PC-9 (cell line): Measurements from ENCODE around the gene OR5B17. TPM values are rescaled to one million over a fixed set of nuclear protein-coding genes. Genes with fewer than 3 reads are reported as not detected.
A peak's percentile ranks its signal among the peaks of the same experiment; 100 is the strongest.

Source experiments
- BruUV-seq: library from RNA; stranded (reverse); fragments of 400-500 nt; replicated peaks from 2 replicates; lab custom pipeline; 2021; lab: Mats Ljungman, UMichigan
- CTCF ChIA-PET: fragments of 300-600 bp; sonication (Branson Sonifier 250); formaldehyde crosslinking; loops from one replicate; lab custom pipeline; 2022; ENCODE audit warnings: antibody characterized with exemption; lab: Charles Lee
- POLR2A ChIA-PET: fragments of 300-600 bp; sonication (Branson Sonifier 250); formaldehyde crosslinking; loops from one replicate; lab custom pipeline; 2022; ENCODE audit warnings: antibody characterized with exemption; ENCODE audit not compliant: unreplicated experiment; lab: Charles Lee
- DNase-seq, 2 experiments: peaks; one replicate each; pipeline versions ENCODE4 v3.0.0 to v3.0.0-alpha.2; 2015 to 2022; ENCODE audit warnings: mixed read lengths in 1 of 2
- H2AFZ ChIP-seq: fragments of 200-600 bp; sonication (generic); 2 replicates; pipeline ENCODE4 v1.8.1; 2017; ENCODE audit warnings: antibody characterized with exemption
- H3F3A ChIP-seq: fragments of 200-600 bp; sonication (generic); 2 replicates; pipeline ENCODE4 v1.8.1; 2017; ENCODE audit warnings: antibody characterized with exemption, mild to moderate bottlenecking, low read depth; ENCODE audit not compliant: insufficient read depth
- H3K27ac ChIP-seq: fragments of 200-600 bp; sonication (generic); 2 replicates; pipeline ENCODE4 v1.6.1; 2016; ENCODE audit warnings: mixed run types
- H3K27me3 ChIP-seq: fragments of 200-600 bp; sonication (generic); 2 replicates; pipeline ENCODE4 v1.6.1; 2016; ENCODE audit warnings: low read depth, mixed run types; ENCODE audit not compliant: insufficient read depth
- H3K36me3 ChIP-seq: fragments of 200-600 bp; sonication (generic); 2 replicates; pipeline ENCODE4 v1.6.1; 2016; ENCODE audit warnings: low read depth, mixed run types
- H3K4me1 ChIP-seq: fragments of 200-600 bp; sonication (generic); replicated peaks from 2 replicates; pipeline ENCODE4 v1.6.1; 2016; ENCODE audit warnings: mixed run types; ENCODE audit not compliant: insufficient read depth
- H3K4me2 ChIP-seq: fragments of 200-600 bp; sonication (generic); 2 replicates; pipeline ENCODE4 v1.6.1; 2017; ENCODE audit warnings: mixed run types
- H3K4me3 ChIP-seq: fragments of 200-600 bp; sonication (generic); 2 replicates; pipeline ENCODE4 v1.6.1; 2016; ENCODE audit warnings: mixed run types
- H3K79me2 ChIP-seq: fragments of 200-600 bp; sonication (generic); 2 replicates; pipeline ENCODE4 v1.6.1; 2017; ENCODE audit warnings: low read depth, mixed run types
- H3K9me2 ChIP-seq: fragments of 200-600 bp; sonication (generic); 2 replicates; pipeline ENCODE4 v1.8.1; 2017; ENCODE audit warnings: mild to moderate bottlenecking; ENCODE audit not compliant: insufficient read depth
- H3K9me3 ChIP-seq: fragments of 200-600 bp; sonication (generic); 2 replicates; pipeline ENCODE4 v1.8.1; 2016; ENCODE audit warnings: low read depth; ENCODE audit not compliant: insufficient read depth
- H4K20me1 ChIP-seq: fragments of 200-600 bp; sonication (generic); 2 replicates; pipeline ENCODE4 v1.8.1; 2017; ENCODE audit not compliant: insufficient read depth
- CTCF ChIP-seq: fragments of 200-600 bp; sonication (generic); conservative IDR thresholded peaks from 2 replicates; pipeline ENCODE4 v1.6.1; 2017; ENCODE audit warnings: mixed run types, antibody characterized with exemption, mild to moderate bottlenecking, moderate library complexity
- EZH2 ChIP-seq: fragments of 200-600 bp; sonication (generic); IDR thresholded peaks from 2 replicates; pipeline ENCODE4 v1.8.0; 2017; ENCODE audit warnings: antibody characterized with exemption, low read depth
- intact Hi-C: fragments of 100-400 bp; cut with micrococcal nuclease; formaldehyde crosslinking; loops from one replicate; pipeline ENCODE4 v1.10.0; 2022; ENCODE audit not compliant: unreplicated experiment
- total RNA-seq: library from RNA; stranded (reverse); gene quantifications from 2 replicates; pipeline ENCODE4 v1.2.3, GENCODE V29; 2021

The OR5B17 gene
- total RNA-seq, 1 experiment from 2014 or later, result not detected

- no peak overlapping the region for H3K4me3 ChIP-seq
- H3K9me3 ChIP-seq, result peaks cover 7% of the 10 kb centered on the region; the same call in 1 of the 2 replicates
- H3K79me2 ChIP-seq, result no peaks in the 10 kb centered on the region
- POLR2A ChIA-PET, result no interaction called here
- no peak for TF ChIP-seq CTCF
- TF ChIP-seq EZH2, result no peak
- no peak overlapping the region for H3K4me2 ChIP-seq
- peaks cover 30% of the 10 kb centered on the region for H3K4me1 ChIP-seq
- no peaks in the 10 kb centered on the region for H3K27me3 ChIP-seq
- no peak for DNase-seq
- H4K20me1 ChIP-seq, result no peaks in the 10 kb centered on the region
- no peak overlapping the region for H3K27ac ChIP-seq
- H3F3A ChIP-seq, result peaks cover 17% of the 10 kb centered on the region
- no peaks in the 10 kb centered on the region for H3K9me2 ChIP-seq
- intact Hi-C loops, result no loop called here
- no peak overlapping the region for H2AFZ ChIP-seq
- BruUV-seq, result no TSS peak
- H3K36me3 ChIP-seq, result no peaks in the 10 kb centered on the region
- CTCF ChIA-PET, result no interaction called here
Observed at GRCh38 chr11:58395581-58395980, 36.7 kb upstream of the OR5B17 start.

DNA sequence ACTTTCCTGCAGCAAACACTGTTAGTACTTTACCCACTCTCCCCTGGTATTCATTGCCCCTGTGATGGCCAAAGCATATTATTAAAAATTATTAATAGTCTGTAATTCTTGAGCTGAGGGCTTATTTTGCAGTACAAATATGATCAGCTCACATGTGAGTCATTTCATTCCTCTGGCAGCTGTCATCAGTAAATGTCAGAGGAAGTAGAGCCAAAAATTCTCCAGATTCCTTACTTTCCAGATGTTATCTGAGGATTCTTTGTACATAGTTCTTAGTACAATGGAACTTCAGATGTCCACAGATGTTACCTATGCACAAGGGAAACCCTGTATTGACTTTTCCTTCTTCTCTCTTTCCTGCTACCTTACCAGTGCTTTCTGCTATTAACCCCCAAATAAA is 35.3 kb upstream of the OR5B17 start:
- DNase-seq, result peak; percentile 14 to 79
- ChIA-PET POLR2A (interaction anchor here (0.5 kb wide), 1 partner anchor 967 kb away, joined by 6 read pairs; no protein-coding TSS in a partner anchor), CTCF (no interaction called here)
- H3K79me2 ChIP-seq, result no peaks in the 10 kb centered on the region
- H3F3A ChIP-seq, result peaks cover 17% of the 10 kb centered on the region
- BruUV-seq, result no TSS peak
- H4K20me1 ChIP-seq, result no peaks in the 10 kb centered on the region
- peaks cover 30% of the 10 kb centered on the region for H3K4me1 ChIP-seq
- peaks cover 7% of the 10 kb centered on the region; the same call in 1 of the 2 replicates for H3K9me3 ChIP-seq
- H3K36me3 ChIP-seq, result no peaks in the 10 kb centered on the region
- TF ChIP-seq EZH2, result no peak
- no peak for TF ChIP-seq CTCF
- H3K4me3 ChIP-seq, result no peak overlapping the region
- H2AFZ ChIP-seq, result no peak overlapping the region
- no peaks in the 10 kb centered on the region for H3K27me3 ChIP-seq
- intact Hi-C loops, result loop anchor here (5.0 kb wide), 1 partner anchor 727 kb away; the partner anchor contains the start of gene ZDHHC5
- H3K9me2 ChIP-seq, result no peaks in the 10 kb centered on the region
- no peak overlapping the region for H3K27ac ChIP-seq
- peak overlapping the region; percentile 23 for H3K4me2 ChIP-seq

DNA sequence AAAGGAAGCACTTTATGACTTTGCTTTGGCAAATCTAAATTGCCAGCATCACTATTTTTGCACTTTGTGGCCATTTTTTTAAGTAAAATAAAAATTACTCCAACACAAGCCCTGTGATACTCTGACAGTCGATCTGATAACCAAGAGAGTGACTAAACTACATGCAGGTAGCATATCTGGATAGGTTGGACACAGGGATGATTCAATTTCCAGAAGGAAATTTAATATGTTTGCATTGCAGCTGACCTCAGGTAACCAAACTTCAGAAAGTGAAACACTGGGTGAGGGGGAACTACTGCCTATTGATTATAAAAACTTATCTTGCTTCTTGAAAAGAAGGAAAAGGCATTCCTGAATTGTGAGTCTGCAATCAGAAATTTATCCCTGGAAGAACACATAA is 33.9 kb upstream of the OR5B17 start:
- Histone ChIP-seq H3K79me2 (no peaks in the 10 kb centered on the region), H3K4me3 (no peak overlapping the region), H3F3A (peaks cover 17% of the 10 kb centered on the region), H3K27me3 (no peaks in the 10 kb centered on the region), H3K9me3 (peaks cover 7% of the 10 kb centered on the region; the same call in 1 of the 2 replicates), H3K4me1 (peaks cover 30% of the 10 kb centered on the region), H2AFZ (no peak overlapping the region), H3K36me3 (no peaks in the 10 kb centered on the region), H3K9me2 (no peaks in the 10 kb centered on the region), H4K20me1 (no peaks in the 10 kb centered on the region), H3K27ac (peak overlapping the region; percentile 14), H3K4me2 (peak overlapping the region; percentile 41)
- peak; percentile 19 to 74 for DNase-seq
- CTCF ChIA-PET, result no interaction called here
- intact Hi-C loops, result loop anchor here (2.0 to 5.0 kb wide), 2 partner anchors 58 to 725 kb away; partner anchors contain the start of gene ZDHHC5
- TF ChIP-seq EZH2, result no peak
- no peak for TF ChIP-seq CTCF
- POLR2A ChIA-PET, result interaction anchor here (0.5 kb wide), 1 partner anchor 76 kb away, joined by 3 read pairs; no protein-coding TSS in a partner anchor
- BruUV-seq, result no TSS peak
